WTC11 (cell line): ENCODE measurements around the gene SEMA3C.

ENCODE experiments used
- AR ChIP-seq: fragments of 250-450 bp; sonication (Bioruptor Pico); IDR thresholded peaks from 2 replicates; pipeline ENCODE4 v1.9.0; 2021; ENCODE audit warnings: mild to moderate bottlenecking
- ATF6 ChIP-seq: sonication (generic); formaldehyde crosslinking; IDR thresholded peaks from 2 replicates; pipeline ENCODE4 v1.8.1; 2023; ENCODE audit warnings: mild to moderate bottlenecking, missing genetic modification reagents
- CBFB ChIP-seq: sonication (generic); formaldehyde crosslinking; IDR thresholded peaks from 2 replicates; pipeline ENCODE4 v1.8.1; 2022; ENCODE audit warnings: mild to moderate bottlenecking, low read depth, missing genetic modification reagents
- CTCF ChIP-seq: fragments of 200-600 bp; IDR thresholded peaks from 2 replicates; pipeline ENCODE4 v1.8.0; 2022; ENCODE audit warnings: antibody characterized with exemption
- MAX ChIP-seq: sonication (generic); formaldehyde crosslinking; IDR thresholded peaks from 2 replicates; pipeline ENCODE4 v1.8.0; 2022; ENCODE audit warnings: mild to moderate bottlenecking, missing genetic modification reagents
- MXD4 ChIP-seq: fragments of 250-450 bp; sonication (Bioruptor Pico); IDR thresholded peaks from 2 replicates; pipeline ENCODE4 v1.8.0; 2021; ENCODE audit warnings: mild to moderate bottlenecking, moderate library complexity, borderline replicate concordance
- MYBL2 ChIP-seq: sonication (generic); formaldehyde crosslinking; IDR thresholded peaks from 2 replicates; pipeline ENCODE4 v1.8.1; 2023; ENCODE audit warnings: mild to moderate bottlenecking, moderate library complexity, missing genetic modification reagents
- TEAD4 ChIP-seq: sonication (generic); formaldehyde crosslinking; IDR thresholded peaks from 2 replicates; pipeline ENCODE4 v1.8.0; 2022; ENCODE audit warnings: mild to moderate bottlenecking, missing genetic modification reagents
- ZNF121 ChIP-seq: sonication (generic); formaldehyde crosslinking; IDR thresholded peaks from 2 replicates; pipeline ENCODE4 v1.8.0; 2023; ENCODE audit warnings: missing genetic modification reagents
- TF ChIP-seq, protein P1 (sequence below): sonication (generic); formaldehyde crosslinking; IDR thresholded peaks from 2 replicates; pipeline ENCODE4 v1.8.1; 2022; ENCODE audit warnings: missing genetic modification reagents, borderline replicate concordance
- TF ChIP-seq, protein P2 (sequence below): sonication (generic); formaldehyde crosslinking; IDR thresholded peaks from 2 replicates; pipeline ENCODE4 v1.8.1; 2023; ENCODE audit warnings: mild to moderate bottlenecking, missing genetic modification reagents, borderline replicate concordance

- TF ChIP-seq CTCF (no peak), MAX (no peak), MXD4 (CRISPR knock-in tag) (no peak), ZNF121 (CRISPR knock-in tag) (no peak), CBFB (CRISPR knock-in tag) (no peak), ATF6 (CRISPR knock-in tag) (no peak), AR (no peak), MYBL2 (CRISPR knock-in tag) (no peak), TEAD4 (no peak)
- TF ChIP-seq, protein P1, sequence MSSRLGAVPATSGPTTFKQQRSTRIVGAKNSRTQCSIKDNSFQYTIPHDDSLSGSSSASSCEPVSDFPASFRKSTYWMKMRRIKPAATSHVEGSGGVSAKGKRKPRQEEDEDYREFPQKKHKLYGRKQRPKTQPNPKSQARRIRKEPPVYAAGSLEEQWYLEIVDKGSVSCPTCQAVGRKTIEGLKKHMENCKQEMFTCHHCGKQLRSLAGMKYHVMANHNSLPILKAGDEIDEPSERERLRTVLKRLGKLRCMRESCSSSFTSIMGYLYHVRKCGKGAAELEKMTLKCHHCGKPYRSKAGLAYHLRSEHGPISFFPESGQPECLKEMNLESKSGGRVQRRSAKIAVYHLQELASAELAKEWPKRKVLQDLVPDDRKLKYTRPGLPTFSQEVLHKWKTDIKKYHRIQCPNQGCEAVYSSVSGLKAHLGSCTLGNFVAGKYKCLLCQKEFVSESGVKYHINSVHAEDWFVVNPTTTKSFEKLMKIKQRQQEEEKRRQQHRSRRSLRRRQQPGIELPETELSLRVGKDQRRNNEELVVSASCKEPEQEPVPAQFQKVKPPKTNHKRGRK (CRISPR knock-in tag) = no peak
- TF ChIP-seq, protein P2, sequence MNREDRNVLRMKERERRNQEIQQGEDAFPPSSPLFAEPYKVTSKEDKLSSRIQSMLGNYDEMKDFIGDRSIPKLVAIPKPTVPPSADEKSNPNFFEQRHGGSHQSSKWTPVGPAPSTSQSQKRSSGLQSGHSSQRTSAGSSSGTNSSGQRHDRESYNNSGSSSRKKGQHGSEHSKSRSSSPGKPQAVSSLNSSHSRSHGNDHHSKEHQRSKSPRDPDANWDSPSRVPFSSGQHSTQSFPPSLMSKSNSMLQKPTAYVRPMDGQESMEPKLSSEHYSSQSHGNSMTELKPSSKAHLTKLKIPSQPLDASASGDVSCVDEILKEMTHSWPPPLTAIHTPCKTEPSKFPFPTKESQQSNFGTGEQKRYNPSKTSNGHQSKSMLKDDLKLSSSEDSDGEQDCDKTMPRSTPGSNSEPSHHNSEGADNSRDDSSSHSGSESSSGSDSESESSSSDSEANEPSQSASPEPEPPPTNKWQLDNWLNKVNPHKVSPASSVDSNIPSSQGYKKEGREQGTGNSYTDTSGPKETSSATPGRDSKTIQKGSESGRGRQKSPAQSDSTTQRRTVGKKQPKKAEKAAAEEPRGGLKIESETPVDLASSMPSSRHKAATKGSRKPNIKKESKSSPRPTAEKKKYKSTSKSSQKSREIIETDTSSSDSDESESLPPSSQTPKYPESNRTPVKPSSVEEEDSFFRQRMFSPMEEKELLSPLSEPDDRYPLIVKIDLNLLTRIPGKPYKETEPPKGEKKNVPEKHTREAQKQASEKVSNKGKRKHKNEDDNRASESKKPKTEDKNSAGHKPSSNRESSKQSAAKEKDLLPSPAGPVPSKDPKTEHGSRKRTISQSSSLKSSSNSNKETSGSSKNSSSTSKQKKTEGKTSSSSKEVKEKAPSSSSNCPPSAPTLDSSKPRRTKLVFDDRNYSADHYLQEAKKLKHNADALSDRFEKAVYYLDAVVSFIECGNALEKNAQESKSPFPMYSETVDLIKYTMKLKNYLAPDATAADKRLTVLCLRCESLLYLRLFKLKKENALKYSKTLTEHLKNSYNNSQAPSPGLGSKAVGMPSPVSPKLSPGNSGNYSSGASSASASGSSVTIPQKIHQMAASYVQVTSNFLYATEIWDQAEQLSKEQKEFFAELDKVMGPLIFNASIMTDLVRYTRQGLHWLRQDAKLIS = no peak
Observed at GRCh38 chr7:80841423-80841955, 77.4 kb downstream of the SEMA3C start.
